PC-3 (cell line): ENCODE data around the gene METTL16. TPM values are rescaled to one million over a fixed set of nuclear protein-coding genes. Genes with fewer than 3 reads are reported as not detected.

Experiments
- ATAC-seq: fragments of 200-7000 bp; cut with Tn5 transposase; 2 replicates; pipeline ENCODE4 v1.9.1; 2020; ENCODE audit warnings: mild to moderate bottlenecking, moderate library complexity
- BruUV-seq: library from RNA; stranded (reverse); fragments of 400-500 nt; replicated peaks from 2 replicates; lab custom pipeline; 2021; lab: Mats Ljungman, UMichigan
- CTCF ChIA-PET: fragments of 300-600 bp; sonication (Branson Sonifier 250); formaldehyde crosslinking; loops from one replicate; lab custom pipeline; 2022; ENCODE audit warnings: antibody characterized with exemption; lab: Charles Lee
- POLR2A ChIA-PET: fragments of 300-600 bp; sonication (Branson Sonifier 250); formaldehyde crosslinking; loops from one replicate; lab custom pipeline; 2022; ENCODE audit warnings: antibody characterized with exemption; ENCODE audit not compliant: unreplicated experiment; lab: Charles Lee
- DNase-seq: peaks from one replicate; pipeline ENCODE4 v3.0.0-alpha.2; 2015
- H2AFZ ChIP-seq: fragments of 300-600 bp; sonication (generic); 2 replicates; pipeline ENCODE4 v1.6.0; 2016; ENCODE audit warnings: antibody characterized with exemption, low read length
- H3F3A ChIP-seq: fragments of 300-600 bp; sonication (generic); one replicate; pipeline ENCODE4 v1.6.0; 2017; ENCODE audit warnings: antibody characterized with exemption, low read length, control low read depth, mild to moderate bottlenecking; ENCODE audit not compliant: unreplicated experiment
- H3K27ac ChIP-seq: fragments of 300-600 bp; sonication (generic); 2 replicates; pipeline ENCODE4 v1.5.1; 2016; ENCODE audit warnings: mild to moderate bottlenecking, low read length
- H3K27me3 ChIP-seq: fragments of 300-600 bp; sonication (generic); 2 replicates; pipeline ENCODE4 v1.6.1; 2016; ENCODE audit warnings: low read length, mixed read lengths
- H3K36me3 ChIP-seq: fragments of 300-600 bp; sonication (generic); 2 replicates; pipeline ENCODE4 v1.6.1; 2016; ENCODE audit warnings: low read depth, mixed run types, low read length, mixed read lengths
- H3K4me1 ChIP-seq: fragments of 300-600 bp; sonication (generic); 2 replicates; pipeline ENCODE4 v1.5.1; 2016; ENCODE audit warnings: low read length; ENCODE audit not compliant: insufficient read depth
- H3K4me2 ChIP-seq: fragments of 300-600 bp; sonication (generic); 2 replicates; pipeline ENCODE4 v1.6.0; 2016; ENCODE audit warnings: low read length
- H3K4me3 ChIP-seq: fragments of 300-600 bp; sonication (generic); 2 replicates; pipeline ENCODE4 v1.5.1; 2016; ENCODE audit warnings: mild to moderate bottlenecking, low read length, mixed read lengths
- H3K79me2 ChIP-seq: fragments of 300-600 bp; sonication (generic); 2 replicates; pipeline ENCODE4 v1.6.1; 2017; ENCODE audit warnings: low read length, mixed read lengths
- H3K9ac ChIP-seq: fragments of 300-600 bp; sonication (generic); 2 replicates; pipeline ENCODE4 v1.6.0; 2016; ENCODE audit warnings: mild to moderate bottlenecking, low read length
- H3K9me2 ChIP-seq: fragments of 300-600 bp; sonication (generic); replicated peaks from 2 replicates; pipeline ENCODE4 v1.6.1; 2016; ENCODE audit warnings: mixed run types, low read length, mixed read lengths
- H3K9me3 ChIP-seq: fragments of 300-600 bp; sonication (generic); 2 replicates; pipeline ENCODE4 v1.6.1; 2016; ENCODE audit warnings: low read length, mixed read lengths
- H4K20me1 ChIP-seq: fragments of 300-600 bp; sonication (generic); 2 replicates; pipeline ENCODE4 v1.6.1; 2016; ENCODE audit warnings: low read length, mixed read lengths
- CTCF ChIP-seq: fragments of 300-600 bp; sonication (generic); conservative IDR thresholded peaks from 2 replicates; pipeline ENCODE4 v1.5.1; 2017; ENCODE audit warnings: antibody characterized with exemption, low read depth, mild to moderate bottlenecking, low read length
- EZH2 ChIP-seq: fragments of 300-600 bp; sonication (generic); IDR thresholded peaks from one replicate; pipeline ENCODE4 v1.6.1; 2017; ENCODE audit warnings: antibody characterized with exemption, mild to moderate bottlenecking, low read length; ENCODE audit not compliant: unreplicated experiment
- EZH2phosphoT487 ChIP-seq: fragments of 300-600 bp; sonication (generic); IDR thresholded peaks from 2 replicates; pipeline ENCODE4 v1.6.1; 2018; ENCODE audit warnings: mild to moderate bottlenecking, antibody characterized with exemption, low read length, borderline replicate concordance
- intact Hi-C: fragments of 100-400 bp; cut with micrococcal nuclease; formaldehyde crosslinking; loops from 2 replicates; pipeline ENCODE4 v1.9.0; 2023
- total RNA-seq: library from RNA; depleted of rRNA; stranded (reverse); fragments of >200 nt; gene quantifications from 2 replicates; pipeline ENCODE4 v1.2.3, GENCODE V29; 2014; rRNA removed

The METTL16 gene
- total RNA-seq, 1 experiment from 2014 or later = 20.8 TPM

GRCh38 chr17:2366747-2367494, 144.8 kb downstream of the METTL16 start:
- no peak overlapping the region for H3K4me2 ChIP-seq
- no peaks in the 10 kb centered on the region for H3K36me3 ChIP-seq
- DNase-seq (no peak), ATAC-seq (no peak)
- ChIA-PET POLR2A (no interaction called here), CTCF (no interaction called here)
- no peak for TF ChIP-seq EZH2
- TF ChIP-seq EZH2phosphoT487 = no peak
- no peak for TF ChIP-seq CTCF
- H3K9ac ChIP-seq = no peak overlapping the region
- BruUV-seq = no TSS peak
- no peaks in the 10 kb centered on the region for H4K20me1 ChIP-seq
- no peaks in the 10 kb centered on the region for H3K9me2 ChIP-seq
- no peaks in the 10 kb centered on the region for H3K79me2 ChIP-seq
- H3K9me3 ChIP-seq = no peaks in the 10 kb centered on the region
- H3K27me3 ChIP-seq = no peaks in the 10 kb centered on the region
- no peak overlapping the region for H3K27ac ChIP-seq
- H3F3A ChIP-seq = no peaks in the 10 kb centered on the region
- H3K4me3 ChIP-seq = no peak overlapping the region
- H3K4me1 ChIP-seq = no peaks in the 10 kb centered on the region
- intact Hi-C loops = no loop called here
- no peak overlapping the region for H2AFZ ChIP-seq

Other genes with a start within 250 kb of the METTL16 start
- gene SMG6, start 208.1 kb downstream of the METTL16 start, total RNA-seq = 13.4 and 20.4 TPM in 2 replicates
- gene SRR, start 207.9 kb downstream of the METTL16 start, total RNA-seq = 8.8 and 12.0 TPM in 2 replicates
- gene TSR1, start 175.4 kb downstream of the METTL16 start, total RNA-seq = 70.3 and 90.2 TPM in 2 replicates
- 36.6 and 47.2 TPM in 2 replicates for gene SGSM2, start 174.4 kb downstream of the METTL16 start, total RNA-seq
- 19.1 and 26.0 TPM in 2 replicates for gene MNT, start 110.8 kb downstream of the METTL16 start, total RNA-seq
- 45.0 and 49.1 TPM in 2 replicates for gene PAFAH1B1, start 81.8 kb upstream of the METTL16 start, total RNA-seq
- 108 and 148 TPM in 2 replicates for gene CLUH, start 199.9 kb upstream of the METTL16 start, total RNA-seq
- not detected in 2 replicates for gene CCDC92B, start 237.8 kb upstream of the METTL16 start, total RNA-seq